Smooth muscle cell (in vitro differentiated cells): ENCODE data around the gene CHAF1B. TPM values are rescaled to one million over a fixed set of nuclear protein-coding genes. Genes with fewer than 3 reads are reported as not detected.
"Not testable (repeated sequence)": the region's sequence is repeated elsewhere in the genome, so short reads cannot be mapped to it uniquely, and the experiment has no call there.

ENCODE experiments used
- DNase-seq: peaks from one replicate; lab custom pipeline; 2025; ENCODE audit not compliant: unreplicated experiment; lab: John Stamatoyannopoulos, UW
- H2AFZ ChIP-seq: fragments of 200-600 bp; sonication (generic); 2 replicates; pipeline ENCODE4 v1.6.0; 2016; ENCODE audit warnings: antibody characterized with exemption, low read depth, mild to moderate bottlenecking
- H3F3A ChIP-seq: fragments of 200-600 bp; sonication (generic); 2 replicates; pipeline ENCODE4 v1.6.0; 2017; ENCODE audit warnings: antibody characterized with exemption, low read depth
- H3K27ac ChIP-seq: fragments of 200-600 bp; sonication (generic); 2 replicates; pipeline ENCODE4 v1.5.1; 2016; ENCODE audit warnings: low read depth, mild to moderate bottlenecking
- H3K27me3 ChIP-seq: fragments of 200-600 bp; sonication (generic); 2 replicates; pipeline ENCODE4 v1.6.1; 2016; ENCODE audit warnings: low read depth, mild to moderate bottlenecking
- H3K36me3 ChIP-seq: fragments of 200-600 bp; sonication (generic); 2 replicates; pipeline ENCODE4 v1.5.1; 2016; ENCODE audit warnings: low read depth
- H3K4me1 ChIP-seq: fragments of 200-600 bp; sonication (generic); 2 replicates; pipeline ENCODE4 v1.5.1; 2016; ENCODE audit warnings: low read depth
- H3K4me2 ChIP-seq: fragments of 200-600 bp; sonication (generic); 2 replicates; pipeline ENCODE4 v1.6.0; 2016; ENCODE audit warnings: mild to moderate bottlenecking
- H3K4me3 ChIP-seq: fragments of 200-600 bp; sonication (generic); 2 replicates; pipeline ENCODE4 v1.5.1; 2016; ENCODE audit warnings: mild to moderate bottlenecking
- H3K79me2 ChIP-seq: fragments of 200-600 bp; sonication (generic); 2 replicates; pipeline ENCODE4 v1.6.0; 2016; ENCODE audit warnings: low read depth, mild to moderate bottlenecking
- H3K9ac ChIP-seq: fragments of 200-600 bp; sonication (generic); 2 replicates; pipeline ENCODE4 v1.6.0; 2016; ENCODE audit warnings: low read depth
- H3K9me3 ChIP-seq: fragments of 200-600 bp; sonication (generic); replicated peaks from 2 replicates; pipeline ENCODE4 v1.5.1; 2016; ENCODE audit warnings: low read depth
- H4K20me1 ChIP-seq: fragments of 200-600 bp; sonication (generic); 2 replicates; pipeline ENCODE4 v1.6.0; 2016; ENCODE audit warnings: low read depth
- CTCF ChIP-seq: fragments of 200-600 bp; sonication (generic); IDR thresholded peaks from 2 replicates; pipeline ENCODE4 v1.5.1; 2017; ENCODE audit warnings: borderline replicate concordance, mild to moderate bottlenecking, antibody characterized with exemption; ENCODE audit not compliant: insufficient read depth, poor library complexity, severe bottlenecking
- WGBS: methylation state at CpG from one replicate; pipeline ENCODE4 v1.1.7; 2016; ENCODE audit warnings: low lambda C conversion rate; 5-methylcytosine and 5-hydroxymethylcytosine counted together
- polyA plus RNA-seq: library from polyadenylated mRNA; unstranded; fragments of >200 nt; fragmentation: Nextera tagmentation; extraction: Ambion mirVana; gene quantifications from 2 replicates; pipeline ENCODE4 v1.2.1, GENCODE V29; 2016
- total RNA-seq: library from RNA; depleted of rRNA; stranded (reverse); fragments of >200 nt; gene quantifications from 2 replicates; pipeline ENCODE4 v1.2.3, GENCODE V29; 2014

Gene CHAF1B
- total RNA-seq: 2.0 and 3.6 TPM in 2 replicates
- polyA plus RNA-seq: 4.4 and 5.3 TPM in 2 replicates

GRCh38 chr21:36385233-36386030 is at the start of gene CHAF1B:
TSS of gene CHAF1B (plus strand) at chr21:36385392. CDS start at chr21:36386137, 745 bp downstream.
- peak within 1 kb of the TSS; percentile 68 for H3K9ac ChIP-seq

GRCh38 chr21:36337099-36337509 is 48.1 kb upstream of the CHAF1B start:
- H3K27ac ChIP-seq: peak overlapping the region; percentile 78
- H3K27me3 ChIP-seq: no peaks in the 10 kb centered on the region
- H3K79me2 ChIP-seq: peaks cover 61% of the 10 kb centered on the region
- H3F3A ChIP-seq: no peaks in the 10 kb centered on the region
- no peaks in the 10 kb centered on the region for H3K4me1 ChIP-seq
- H3K36me3 ChIP-seq: peaks cover 19% of the 10 kb centered on the region
- 87% methylated on average over 3 of the region's 3 CpGs for WGBS
- H3K9ac ChIP-seq: peak overlapping the region; percentile 16
- TF ChIP-seq CTCF: no peak
- DNase-seq: no peak
- no peak overlapping the region for H2AFZ ChIP-seq
- H4K20me1 ChIP-seq: peaks cover 54% of the 10 kb centered on the region
- no peaks in the 10 kb centered on the region for H3K9me3 ChIP-seq
- H3K4me2 ChIP-seq: peak overlapping the region; percentile 4
- no peak overlapping the region for H3K4me3 ChIP-seq

More at GRCh38 chr21:36385233-36386030, at the start of gene CHAF1B:
- peak; percentile 31 for DNase-seq
- WGBS: 4% methylated on average over 41 of the region's 77 CpGs
- H3K4me3 ChIP-seq: peak within 1 kb of the TSS; percentile 66
- no peaks in the 10 kb centered on the region for H3K9me3 ChIP-seq
- no peak within 1 kb of the TSS for H3K27ac ChIP-seq
- no peak within 1 kb of the TSS for H2AFZ ChIP-seq
- H3K27me3 ChIP-seq: no peaks in the 10 kb centered on the region
- H3F3A ChIP-seq: no peaks in the 10 kb centered on the region
- peak within 1 kb of the TSS; percentile 97 for H3K4me2 ChIP-seq
- TF ChIP-seq CTCF: no peak
- no peaks in the 10 kb centered on the region for H4K20me1 ChIP-seq
- H3K4me1 ChIP-seq: no peaks in the 10 kb centered on the region
- H3K79me2 ChIP-seq: no peaks in the 10 kb centered on the region
- H3K36me3 ChIP-seq: no peaks in the 10 kb centered on the region

- Histone ChIP-seq H3K27me3 (no peaks in the 10 kb centered on the region), H3K4me1 (no peaks in the 10 kb centered on the region), H3K9ac (no peak overlapping the region), H2AFZ (no peak overlapping the region), H3K4me3 (no peak overlapping the region), H4K20me1 (peaks cover 35% of the 10 kb centered on the region), H3K9me3 (no peaks in the 10 kb centered on the region), H3K4me2 (no peak overlapping the region), H3F3A (no peaks in the 10 kb centered on the region), H3K79me2 (peaks cover 43% of the 10 kb centered on the region), H3K36me3 (peaks cover 21% of the 10 kb centered on the region), H3K27ac (no peak overlapping the region)
- no peak for DNase-seq
- WGBS: 93% methylated on average over 10 of the region's 10 CpGs
- no peak for TF ChIP-seq CTCF
Measured at GRCh38 chr21:36338975-36339374, 46.2 kb upstream of the CHAF1B start.

GRCh38 chr21:36342581-36342980 is 42.6 kb upstream of the CHAF1B start:
- H3K4me1 ChIP-seq, H2AFZ ChIP-seq, H3F3A ChIP-seq, H3K27ac ChIP-seq, H3K4me3 ChIP-seq, H3K4me2 ChIP-seq, H3K9me3 ChIP-seq, H3K9ac ChIP-seq, DNase-seq, H3K27me3 ChIP-seq: not testable (repeated sequence)
- H4K20me1 ChIP-seq: peaks cover 12% of the 10 kb centered on the region
- peaks cover 22% of the 10 kb centered on the region for H3K36me3 ChIP-seq
- 97% methylated on average over 7 of the region's 7 CpGs for WGBS
- H3K79me2 ChIP-seq: peaks cover 14% of the 10 kb centered on the region
